Kidney glomerular epithelial cell (primary cell): ENCODE data around the gene ICOSLG.
"Not testable (repeated sequence)": the region's sequence is repeated elsewhere in the genome, so short reads cannot be mapped to it uniquely, and the experiment has no call there.

Experiments
- DNase-seq: peaks from one replicate; lab custom pipeline; 2025; lab: John Stamatoyannopoulos, UW

ICOSLG gene

DNA sequence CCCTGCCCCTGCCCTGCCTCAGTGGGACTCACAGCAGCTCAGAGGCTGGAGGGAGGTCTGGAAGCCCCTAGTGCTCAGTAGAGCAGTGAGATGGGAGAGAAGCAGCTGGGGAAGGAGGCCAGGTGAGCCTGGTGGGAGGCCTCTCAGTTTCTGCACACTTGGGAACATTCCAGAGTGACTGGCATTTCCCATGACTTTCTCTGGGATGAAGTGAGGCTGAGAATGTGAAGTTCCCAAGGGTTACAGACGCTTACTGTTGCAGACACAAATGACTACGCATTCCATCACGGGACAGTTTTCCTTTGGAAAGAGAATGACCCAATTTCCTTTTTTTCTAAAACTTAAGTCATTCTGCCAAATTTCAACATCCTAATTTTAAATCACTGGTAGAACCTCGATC, 59.2 kb downstream of the ICOSLG start:
- DNase-seq: not testable (repeated sequence)

DNA sequence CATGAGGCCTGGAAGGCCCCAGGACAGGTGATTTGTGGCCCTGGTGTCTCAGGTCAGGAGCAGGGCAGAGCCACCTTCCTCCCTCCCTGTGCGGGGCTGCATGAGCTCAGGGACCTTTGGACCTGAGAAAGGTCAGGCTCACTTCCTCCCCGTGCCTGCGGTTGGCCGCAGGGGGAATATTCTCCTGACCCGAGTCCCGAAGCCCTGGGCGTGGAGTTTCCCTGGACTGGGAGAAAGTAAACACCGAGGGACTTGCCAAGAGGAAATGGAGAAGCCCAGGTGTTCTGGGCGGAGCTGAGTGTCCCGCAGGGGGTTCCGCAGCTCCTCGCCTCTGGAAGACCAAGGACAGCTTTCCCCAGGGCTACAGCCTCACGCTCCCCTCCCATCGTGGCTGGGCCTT, 64.6 kb downstream of the ICOSLG start:
- DNase-seq: not testable (repeated sequence)

DNA sequence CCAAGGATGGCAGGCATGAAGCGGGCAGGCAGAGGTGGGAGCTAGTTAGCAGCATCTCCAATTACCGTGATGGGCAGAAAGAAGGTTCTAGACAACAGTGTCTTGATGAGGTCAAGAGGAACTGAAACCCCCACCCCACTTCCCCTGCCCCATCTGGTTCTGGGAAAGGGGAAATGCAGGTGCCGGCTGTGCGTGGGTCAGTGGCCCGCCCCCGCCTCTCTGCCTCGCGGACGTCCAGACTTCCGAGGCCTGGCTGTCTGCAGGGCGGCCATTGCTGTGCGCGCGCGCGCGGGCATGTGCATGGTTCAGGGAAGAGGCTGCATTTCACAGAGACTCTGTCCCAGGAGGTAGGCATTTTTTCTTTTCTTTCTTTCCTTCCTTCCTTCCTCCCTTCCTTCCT, 65.6 kb downstream of the ICOSLG start:
- not testable (repeated sequence) for DNase-seq
